Glutamatergic neuron (in vitro differentiated cells): ENCODE results near the gene C1QL4. TPM values are rescaled to one million over a fixed set of nuclear protein-coding genes. Genes with fewer than 3 reads are reported as not detected.

Experiments used
- DNase-seq: peaks from one replicate; pipeline ENCODE4 v3.0.0; 2022
- H3K27ac Mint-ChIP-seq: one replicate; pipeline ENCODE4 v1.8.0; 2020; ENCODE audit warnings: mild to moderate bottlenecking, mixed read lengths, inconsistent platforms; ENCODE audit not compliant: unreplicated experiment
- H3K27me3 Mint-ChIP-seq: one replicate; pipeline ENCODE4 v1.8.0; 2020; ENCODE audit warnings: mild to moderate bottlenecking, moderate library complexity, mixed read lengths, inconsistent platforms; ENCODE audit not compliant: unreplicated experiment
- H3K36me3 Mint-ChIP-seq: one replicate; pipeline ENCODE4 v1.8.0; 2020; ENCODE audit warnings: mild to moderate bottlenecking, mixed read lengths, inconsistent platforms; ENCODE audit not compliant: unreplicated experiment
- H3K4me1 Mint-ChIP-seq: one replicate; pipeline ENCODE4 v1.8.0; 2020; ENCODE audit warnings: mild to moderate bottlenecking, low read depth, mixed read lengths, inconsistent platforms; ENCODE audit not compliant: unreplicated experiment
- H3K4me3 Mint-ChIP-seq: one replicate; pipeline ENCODE4 v1.8.0; 2020; ENCODE audit warnings: mild to moderate bottlenecking, mixed read lengths, inconsistent platforms; ENCODE audit not compliant: unreplicated experiment
- H3K9me3 Mint-ChIP-seq: one replicate; pipeline ENCODE4 v1.8.0; 2020; ENCODE audit warnings: mild to moderate bottlenecking, moderate library complexity, mixed read lengths, inconsistent platforms; ENCODE audit not compliant: unreplicated experiment
- total RNA-seq: library from RNA; stranded (reverse); fragmentation: NEBNext Ultra II Directional; extraction: Animal tissue kit (Norgen Biotek cat#: 25700); gene quantifications from one replicate; pipeline ENCODE4 v1.2.1, GENCODE V29; 2021; ENCODE audit not compliant: unreplicated experiment
- TF ChIP-seq, protein P1 (sequence below): fragments of 200-600 bp; sonication (generic); IDR thresholded peaks from one replicate; pipeline ENCODE4 v1.5.0; 2021; ENCODE audit not compliant: partially characterized antibody, unreplicated experiment

C1QL4 gene
- total RNA-seq, 1 donor from 2014 or later: 4.8 TPM

DNA sequence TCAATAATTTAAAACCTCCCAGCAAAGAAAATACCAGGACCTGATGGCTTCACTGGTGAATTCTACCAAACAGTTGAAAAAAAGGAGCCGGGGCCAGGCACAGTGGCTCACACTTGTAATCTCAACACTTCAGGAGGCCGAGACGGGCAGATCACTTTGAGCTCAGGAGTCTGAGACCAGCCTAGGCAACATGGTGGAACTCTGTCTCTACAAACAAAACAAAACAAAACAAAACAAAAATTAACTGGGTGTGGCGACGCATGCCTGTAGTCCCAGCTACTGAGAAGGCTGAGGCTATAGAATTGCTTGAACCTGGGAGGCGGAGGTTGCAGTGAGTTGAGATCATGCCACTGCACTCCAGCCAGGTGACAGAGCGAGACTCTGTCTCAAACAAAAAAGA is 27.6 kb downstream of the C1QL4 start:
- H3K27ac Mint-ChIP-seq: no peak overlapping the region
- H3K4me1 Mint-ChIP-seq: no peaks in the 10 kb centered on the region
- no peak for DNase-seq
- peaks cover 2% of the 10 kb centered on the region for H3K9me3 Mint-ChIP-seq
- peaks cover 2% of the 10 kb centered on the region for H3K27me3 Mint-ChIP-seq
- H3K36me3 Mint-ChIP-seq: no peaks in the 10 kb centered on the region
- H3K4me3 Mint-ChIP-seq: no peak overlapping the region
- TF ChIP-seq, protein P1, sequence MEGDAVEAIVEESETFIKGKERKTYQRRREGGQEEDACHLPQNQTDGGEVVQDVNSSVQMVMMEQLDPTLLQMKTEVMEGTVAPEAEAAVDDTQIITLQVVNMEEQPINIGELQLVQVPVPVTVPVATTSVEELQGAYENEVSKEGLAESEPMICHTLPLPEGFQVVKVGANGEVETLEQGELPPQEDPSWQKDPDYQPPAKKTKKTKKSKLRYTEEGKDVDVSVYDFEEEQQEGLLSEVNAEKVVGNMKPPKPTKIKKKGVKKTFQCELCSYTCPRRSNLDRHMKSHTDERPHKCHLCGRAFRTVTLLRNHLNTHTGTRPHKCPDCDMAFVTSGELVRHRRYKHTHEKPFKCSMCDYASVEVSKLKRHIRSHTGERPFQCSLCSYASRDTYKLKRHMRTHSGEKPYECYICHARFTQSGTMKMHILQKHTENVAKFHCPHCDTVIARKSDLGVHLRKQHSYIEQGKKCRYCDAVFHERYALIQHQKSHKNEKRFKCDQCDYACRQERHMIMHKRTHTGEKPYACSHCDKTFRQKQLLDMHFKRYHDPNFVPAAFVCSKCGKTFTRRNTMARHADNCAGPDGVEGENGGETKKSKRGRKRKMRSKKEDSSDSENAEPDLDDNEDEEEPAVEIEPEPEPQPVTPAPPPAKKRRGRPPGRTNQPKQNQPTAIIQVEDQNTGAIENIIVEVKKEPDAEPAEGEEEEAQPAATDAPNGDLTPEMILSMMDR: no peak

DNA sequence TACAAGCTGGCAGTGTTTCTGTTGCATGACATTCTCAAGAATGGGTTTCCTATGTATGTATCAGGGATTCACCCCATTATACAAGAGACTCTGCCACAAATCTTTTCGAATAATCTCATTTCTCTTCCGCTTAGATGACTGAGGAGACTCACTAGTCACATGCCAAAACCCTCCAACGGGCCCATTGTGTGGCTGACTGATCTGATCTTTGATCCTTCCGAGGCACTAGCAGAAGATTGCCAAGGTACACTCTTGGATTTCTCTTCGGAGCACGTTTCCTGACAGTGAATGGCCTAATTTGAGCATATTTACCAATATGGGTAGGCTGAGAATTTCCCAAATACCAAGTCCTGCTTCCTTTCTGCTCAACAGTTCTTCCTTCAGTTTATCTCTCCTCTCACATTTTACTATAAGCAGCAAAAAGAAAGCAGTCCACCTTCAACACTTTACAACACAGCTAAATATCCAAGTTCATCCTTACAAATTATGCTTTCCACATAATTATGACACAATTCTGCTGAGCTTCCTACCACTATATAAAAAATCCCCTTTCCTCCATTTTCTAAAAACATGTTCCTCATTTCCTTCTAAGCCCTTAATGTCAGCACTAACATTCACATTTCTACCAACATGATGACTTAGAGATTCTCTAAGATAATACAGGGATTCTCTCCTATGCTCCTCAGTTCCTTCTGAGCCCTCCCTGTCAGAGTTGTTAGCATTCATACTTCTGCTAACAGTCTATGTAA is 31.1 kb downstream of the C1QL4 start:
- Mint-ChIP-seq H3K4me1 (no peaks in the 10 kb centered on the region), H3K4me3 (no peak overlapping the region), H3K9me3 (peaks cover 7% of the 10 kb centered on the region), H3K36me3 (no peaks in the 10 kb centered on the region), H3K27ac (no peak overlapping the region), H3K27me3 (peaks cover 8% of the 10 kb centered on the region)
- TF ChIP-seq, protein P1: no peak
- no peak for DNase-seq

DNA sequence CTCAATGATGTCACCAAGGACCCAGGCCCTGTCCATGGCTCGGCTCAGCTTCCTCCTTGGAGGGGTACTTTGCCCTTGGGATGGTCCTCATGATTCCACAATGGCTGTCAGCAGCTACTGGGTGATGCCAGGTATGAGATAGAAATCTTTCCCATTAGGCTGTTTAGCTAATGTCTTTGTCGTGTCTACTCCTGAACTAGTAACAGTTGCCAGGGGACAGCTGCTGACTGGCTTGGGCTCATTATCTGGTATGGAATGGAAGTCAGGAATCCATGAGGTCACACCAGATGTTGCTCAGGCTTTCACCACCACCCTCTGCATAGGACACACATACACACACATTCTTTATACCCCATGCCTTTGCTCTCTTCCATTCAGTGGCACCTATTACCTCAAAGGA is 32.8 kb downstream of the C1QL4 start:
- Mint-ChIP-seq H3K27ac (no peak overlapping the region), H3K27me3 (peaks cover 8% of the 10 kb centered on the region), H3K4me1 (no peaks in the 10 kb centered on the region), H3K4me3 (no peak overlapping the region), H3K9me3 (peaks cover 7% of the 10 kb centered on the region), H3K36me3 (no peaks in the 10 kb centered on the region)
- TF ChIP-seq, protein P1: no peak
- DNase-seq: no peak

DNA sequence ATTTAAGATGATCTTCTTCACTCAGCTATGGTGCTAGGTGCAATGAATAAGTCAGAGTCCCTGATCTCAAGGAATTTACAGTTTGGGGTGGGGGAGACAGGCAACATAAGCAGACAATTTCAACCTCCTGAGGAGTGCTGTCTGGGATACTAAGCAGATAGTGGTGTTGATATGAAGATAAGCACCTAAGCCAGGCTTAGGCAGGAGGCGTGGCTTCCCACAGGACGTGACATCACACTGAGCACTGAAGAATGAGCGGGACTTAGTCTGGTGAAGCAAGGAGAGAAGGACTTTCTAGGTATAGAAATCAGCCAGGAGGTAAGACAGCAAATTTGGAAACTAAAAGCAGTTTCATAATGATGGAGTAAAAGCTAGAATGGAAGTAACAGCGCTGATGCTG is 35.2 kb downstream of the C1QL4 start:
- H3K9me3 Mint-ChIP-seq: peaks cover 14% of the 10 kb centered on the region

DNA sequence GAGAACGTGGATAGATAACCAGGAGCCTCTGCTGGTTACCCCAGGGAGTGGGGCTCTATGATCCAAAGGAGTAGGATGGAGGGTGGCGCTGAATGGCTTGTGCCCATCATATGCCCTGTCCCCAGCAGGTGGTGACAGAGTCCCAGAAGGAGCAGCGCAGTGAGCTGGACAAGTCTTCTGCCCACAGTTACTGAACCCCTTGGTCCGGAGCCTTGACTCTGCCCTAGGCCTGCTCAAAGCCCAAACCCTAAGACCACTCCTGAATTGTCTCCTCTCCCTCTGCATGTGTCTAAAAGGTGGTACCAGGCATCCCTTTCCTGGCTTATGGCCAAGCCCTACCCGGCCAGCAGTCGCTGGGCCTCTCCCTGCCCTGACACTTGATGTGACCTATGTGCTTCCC is 38.8 kb downstream of the C1QL4 start:
- Mint-ChIP-seq H3K36me3 (peaks cover 8% of the 10 kb centered on the region), H3K9me3 (peaks cover 23% of the 10 kb centered on the region), H3K4me3 (peak overlapping the region; percentile 86), H3K27ac (peak overlapping the region; percentile 55), H3K27me3 (peaks cover 31% of the 10 kb centered on the region), H3K4me1 (peaks cover 9% of the 10 kb centered on the region)
- no peak for DNase-seq
- TF ChIP-seq, protein P1: no peak

More for the DNA sequence above, 35.2 kb downstream of the C1QL4 start:
- Mint-ChIP-seq H3K27ac (no peak overlapping the region), H3K4me3 (no peak overlapping the region), H3K27me3 (peaks cover 19% of the 10 kb centered on the region), H3K4me1 (peaks cover 6% of the 10 kb centered on the region), H3K36me3 (peaks cover 8% of the 10 kb centered on the region)
- DNase-seq: no peak
- TF ChIP-seq, protein P1: no peak
